Neuron (in vitro differentiated cells): ENCODE measurements around the gene MPC1.
"Not testable (repeated sequence)": the region's sequence is repeated elsewhere in the genome, so short reads cannot be mapped to it uniquely, and the experiment has no call there.

Experiments
- H2AFZ ChIP-seq: one replicate; pipeline ENCODE4 v1.6.1; 2013; ENCODE audit warnings: low read depth, mild to moderate bottlenecking, inconsistent platforms, low read length, moderate library complexity
- H3K27me3 ChIP-seq: one replicate; pipeline ENCODE4 v1.6.1; 2013; ENCODE audit warnings: low read length; ENCODE audit not compliant: insufficient read depth
- H3K36me3 ChIP-seq: one replicate; pipeline ENCODE4 v1.6.1; 2013; ENCODE audit warnings: low read length; ENCODE audit not compliant: insufficient read depth
- H3K4me1 ChIP-seq: one replicate; pipeline ENCODE4 v1.6.1; 2013; ENCODE audit warnings: low read length; ENCODE audit not compliant: insufficient read depth
- H3K4me3 ChIP-seq: 2 replicates; pipeline ENCODE4 v1.5.1; 2013; ENCODE audit warnings: mild to moderate bottlenecking, low read length, moderate library complexity
- H3K9me3 ChIP-seq: one replicate; pipeline ENCODE4 v1.6.1; 2013; ENCODE audit warnings: low read length

The MPC1 gene

GRCh38 chr6:166400181-166400580 is 17.4 kb upstream of the MPC1 start:
- H3K27me3 ChIP-seq = no peaks in the 10 kb centered on the region
- no peak overlapping the region for H3K4me3 ChIP-seq
- H3K36me3 ChIP-seq = no peaks in the 10 kb centered on the region
- H3K9me3 ChIP-seq = no peaks in the 10 kb centered on the region
- H2AFZ ChIP-seq = no peak overlapping the region
- no peaks in the 10 kb centered on the region for H3K4me1 ChIP-seq

- no peak overlapping the region for H2AFZ ChIP-seq
- H3K9me3 ChIP-seq = no peaks in the 10 kb centered on the region
- no peaks in the 10 kb centered on the region for H3K4me1 ChIP-seq
- H3K27me3 ChIP-seq = no peaks in the 10 kb centered on the region
- no peaks in the 10 kb centered on the region for H3K36me3 ChIP-seq
- H3K4me3 ChIP-seq = no peak overlapping the region
These were observed 15.6 kb upstream of the MPC1 start for GRCh38 chr6:166398348-166398747.

GRCh38 chr6:166397849-166398248 is 15.1 kb upstream of the MPC1 start:
- Histone ChIP-seq H2AFZ (no peak overlapping the region), H3K4me1 (no peaks in the 10 kb centered on the region), H3K4me3 (no peak overlapping the region), H3K9me3 (no peaks in the 10 kb centered on the region), H3K27me3 (no peaks in the 10 kb centered on the region), H3K36me3 (no peaks in the 10 kb centered on the region)

- Histone ChIP-seq H3K36me3 (no peaks in the 10 kb centered on the region), H3K4me1 (no peaks in the 10 kb centered on the region), H3K27me3 (no peaks in the 10 kb centered on the region), H3K4me3 (no peak overlapping the region), H3K9me3 (no peaks in the 10 kb centered on the region), H2AFZ (no peak overlapping the region)
These were observed 13.0 kb upstream of the MPC1 start for GRCh38 chr6:166395778-166396177.

DNA sequence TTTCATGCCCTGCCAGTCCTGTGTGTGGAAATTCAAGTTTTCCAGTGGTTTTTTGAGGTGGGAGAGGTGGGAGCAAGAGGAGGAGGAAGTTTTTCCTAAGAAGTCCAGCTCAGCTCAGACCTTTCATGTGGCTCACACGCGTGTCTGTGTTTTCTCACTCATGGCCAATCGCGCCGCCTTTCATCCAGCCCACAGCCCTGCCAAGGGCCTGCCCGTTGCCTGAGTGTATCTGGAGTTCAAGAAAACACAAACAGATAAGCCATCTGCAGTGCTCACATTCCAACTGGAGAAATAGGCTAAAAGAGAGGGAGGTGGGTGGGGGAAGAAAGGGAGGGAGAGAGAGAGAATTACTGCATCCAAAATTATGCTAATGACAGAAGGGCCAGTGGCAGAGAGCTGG is 12.6 kb upstream of the MPC1 start:
- Histone ChIP-seq H3K27me3 (no peaks in the 10 kb centered on the region), H3K9me3 (no peaks in the 10 kb centered on the region), H3K4me1 (no peaks in the 10 kb centered on the region), H3K36me3 (no peaks in the 10 kb centered on the region), H3K4me3 (no peak overlapping the region), H2AFZ (no peak overlapping the region)

DNA sequence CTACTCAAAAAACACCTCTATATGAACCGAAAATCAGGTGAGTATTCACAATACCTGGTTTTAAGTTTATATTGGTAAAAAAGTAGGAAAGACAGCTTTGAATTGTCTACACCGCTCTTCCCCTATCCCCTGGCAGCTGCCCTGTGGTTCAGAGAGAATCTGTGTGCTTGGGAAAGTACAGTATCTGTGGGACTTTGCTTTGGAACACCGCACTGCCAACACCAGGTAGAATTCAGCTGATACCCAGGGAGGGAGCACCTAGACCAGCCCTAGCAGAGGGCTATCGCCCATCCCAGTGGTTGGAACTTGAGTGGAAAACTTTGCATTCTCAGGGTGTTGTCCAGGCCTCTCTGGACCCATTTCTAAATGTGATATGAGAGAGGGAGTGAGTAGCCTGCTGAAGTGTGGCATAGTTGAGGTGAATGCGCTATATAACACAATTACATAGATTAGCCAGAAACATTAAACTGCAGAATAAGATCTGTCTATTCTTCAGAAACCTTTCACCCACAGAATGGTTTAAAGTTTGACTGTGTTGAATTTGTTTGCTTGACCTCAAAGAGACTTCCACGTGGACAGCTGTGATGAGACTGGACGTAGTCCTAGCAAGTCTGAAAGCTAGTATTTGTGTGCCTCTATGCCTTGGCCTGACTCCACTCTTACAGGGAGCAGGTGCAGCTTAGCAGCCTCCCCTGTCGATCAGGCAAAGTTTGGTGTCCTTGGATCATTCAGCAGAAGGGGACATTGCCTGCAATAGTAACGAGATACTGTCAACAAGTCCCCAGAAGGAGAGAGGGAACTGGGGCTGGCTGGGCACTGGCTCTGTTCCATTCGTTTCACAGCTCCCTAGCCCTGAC is 11.5 kb upstream of the MPC1 start:
- H2AFZ ChIP-seq = no peak overlapping the region
- H3K4me1 ChIP-seq = no peaks in the 10 kb centered on the region
- H3K36me3 ChIP-seq = no peaks in the 10 kb centered on the region
- no peak overlapping the region for H3K4me3 ChIP-seq
- no peaks in the 10 kb centered on the region for H3K27me3 ChIP-seq
- no peaks in the 10 kb centered on the region for H3K9me3 ChIP-seq

- Histone ChIP-seq H2AFZ (no peak overlapping the region), H3K27me3 (no peaks in the 10 kb centered on the region), H3K4me3 (no peak overlapping the region), H3K4me1 (no peaks in the 10 kb centered on the region), H3K36me3 (no peaks in the 10 kb centered on the region), H3K9me3 (no peaks in the 10 kb centered on the region)
These were observed 10.7 kb upstream of the MPC1 start for GRCh38 chr6:166393535-166393823.

DNA sequence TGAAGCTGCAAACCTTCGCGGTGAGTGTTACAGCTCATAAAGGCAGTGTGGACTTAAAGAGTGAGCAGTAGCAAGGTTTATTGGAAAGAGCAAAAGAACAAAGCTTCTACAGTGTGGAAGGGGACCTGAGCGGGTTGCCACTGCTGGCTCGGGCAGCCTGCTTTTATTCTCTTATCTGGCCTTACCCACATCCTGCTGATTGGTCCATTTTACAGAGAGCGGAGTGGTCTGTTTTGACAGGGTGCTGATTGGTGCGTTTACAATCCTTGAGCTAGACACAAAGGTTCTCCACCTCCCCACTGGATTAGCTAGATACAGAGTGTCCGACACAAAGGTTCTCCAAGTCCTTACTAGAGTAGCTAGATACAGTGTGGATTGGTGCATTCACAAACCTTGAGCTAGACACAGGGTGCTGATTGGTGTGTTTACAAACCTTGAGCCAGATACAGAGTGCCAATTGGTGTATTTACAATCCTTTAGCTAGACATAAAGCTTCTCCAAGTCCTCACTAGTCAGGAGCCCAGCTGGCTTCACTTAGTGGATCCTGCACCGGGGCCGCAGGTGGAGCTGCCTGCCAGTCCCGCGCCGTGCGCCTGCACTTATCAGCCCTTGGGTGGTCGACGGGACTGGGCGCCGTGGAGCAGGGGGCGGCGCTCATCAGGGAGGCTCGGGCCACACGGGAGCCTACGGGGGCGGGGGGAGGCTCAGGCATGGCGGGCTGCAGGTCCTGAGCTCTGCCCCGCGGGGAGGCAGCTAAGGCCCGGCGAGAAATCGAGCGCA is 10.2 kb upstream of the MPC1 start:
- H3K4me3 ChIP-seq, H3K36me3 ChIP-seq, H3K4me1 ChIP-seq, H3K9me3 ChIP-seq, H2AFZ ChIP-seq, H3K27me3 ChIP-seq: not testable (repeated sequence)

DNA sequence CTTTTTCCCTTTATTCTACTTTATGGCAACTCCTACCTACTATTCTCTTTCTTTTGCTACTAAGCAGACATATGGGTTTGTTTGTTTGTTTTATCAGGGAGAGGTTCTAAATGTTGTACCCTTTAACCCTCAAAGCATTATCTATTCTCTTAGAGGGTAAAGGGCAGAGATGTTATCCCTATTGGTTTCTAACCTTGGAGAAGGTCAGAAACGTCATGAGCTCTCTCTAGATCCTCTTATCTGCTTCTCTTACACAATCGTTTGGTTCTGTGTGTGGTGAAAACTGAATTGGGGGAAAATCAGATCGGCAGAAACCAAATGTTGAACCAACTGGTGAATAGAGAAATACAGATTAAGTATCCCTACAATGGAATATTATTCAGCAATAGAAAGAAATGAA is 6.4 kb upstream of the MPC1 start:
- no peaks in the 10 kb centered on the region for H3K27me3 ChIP-seq
- H3K4me3 ChIP-seq = no peak overlapping the region
- H3K4me1 ChIP-seq = no peaks in the 10 kb centered on the region
- H3K36me3 ChIP-seq = no peaks in the 10 kb centered on the region
- H3K9me3 ChIP-seq = no peaks in the 10 kb centered on the region
- no peak overlapping the region for H2AFZ ChIP-seq

DNA sequence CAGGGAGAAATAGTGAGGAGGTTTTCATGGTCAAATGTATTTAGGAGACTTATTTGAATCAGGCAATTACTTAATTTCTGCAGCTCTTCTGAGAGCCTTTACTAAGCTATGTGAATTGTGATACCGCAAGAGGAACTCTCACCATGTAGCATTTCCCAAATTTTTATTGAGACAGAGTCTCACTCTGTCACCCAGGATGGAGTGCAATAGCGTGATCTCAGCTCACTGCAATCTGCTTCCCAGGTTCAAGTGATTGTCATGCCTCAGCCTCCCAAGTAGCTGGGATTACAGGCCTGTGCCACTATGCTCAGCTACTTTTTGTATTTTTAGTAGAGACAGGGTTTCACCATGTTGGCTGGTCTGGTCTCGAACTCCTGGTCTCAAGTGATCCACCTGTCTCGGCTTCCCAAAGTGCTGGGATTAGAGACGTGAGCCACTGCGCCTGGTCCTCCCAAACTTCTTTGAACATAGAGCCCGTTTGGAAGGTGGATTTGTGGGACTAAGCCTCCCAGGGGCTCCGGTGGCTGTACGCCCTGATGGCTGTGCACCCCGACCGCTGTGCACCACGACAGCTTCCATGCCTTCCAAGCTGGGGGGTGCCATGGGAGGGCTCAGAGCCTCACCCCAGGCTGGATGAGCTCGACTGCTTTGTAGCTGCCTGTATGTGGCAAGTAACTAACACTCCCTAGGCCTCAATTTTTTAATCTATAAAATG is 5.7 kb upstream of the MPC1 start:
- no peaks in the 10 kb centered on the region for H3K36me3 ChIP-seq
- peaks cover 3% of the 10 kb centered on the region for H3K4me1 ChIP-seq
- H2AFZ ChIP-seq = no peak overlapping the region
- no peak overlapping the region for H3K4me3 ChIP-seq
- H3K27me3 ChIP-seq = no peaks in the 10 kb centered on the region
- H3K9me3 ChIP-seq = no peaks in the 10 kb centered on the region

- no peaks in the 10 kb centered on the region for H3K27me3 ChIP-seq
- no peak overlapping the region for H2AFZ ChIP-seq
- peaks cover 3% of the 10 kb centered on the region for H3K4me1 ChIP-seq
- no peaks in the 10 kb centered on the region for H3K36me3 ChIP-seq
- H3K4me3 ChIP-seq = no peak overlapping the region
- no peaks in the 10 kb centered on the region for H3K9me3 ChIP-seq
These were observed 5.0 kb upstream of the MPC1 start for GRCh38 chr6:166387642-166388289.

DNA sequence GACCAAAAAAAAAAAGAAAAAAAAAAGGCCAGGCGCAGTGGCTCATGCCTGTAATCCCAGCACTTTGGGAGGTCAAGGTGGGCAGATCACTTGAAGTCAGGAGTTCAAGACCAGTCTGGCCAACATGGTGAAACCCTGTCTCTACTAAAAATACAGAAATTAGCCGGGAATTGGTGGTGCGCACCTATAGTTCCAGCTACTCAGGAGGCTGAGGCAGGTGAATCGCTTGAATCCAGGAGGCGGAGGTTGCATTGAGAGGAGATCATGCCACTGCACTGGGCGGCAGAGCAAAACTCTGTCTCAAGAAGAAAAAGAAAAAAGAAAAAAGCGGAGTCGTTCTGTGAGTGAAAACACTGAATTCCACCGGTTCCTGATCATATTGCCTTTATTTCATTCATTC is 4.4 kb upstream of the MPC1 start:
- not testable (repeated sequence) for H3K27me3 ChIP-seq, H3K9me3 ChIP-seq, H3K4me1 ChIP-seq, H3K4me3 ChIP-seq, H3K36me3 ChIP-seq, H2AFZ ChIP-seq

- Histone ChIP-seq H3K4me3 (no peak overlapping the region), H2AFZ (no peak overlapping the region), H3K27me3 (no peaks in the 10 kb centered on the region), H3K9me3 (no peaks in the 10 kb centered on the region), H3K4me1 (peaks cover 10% of the 10 kb centered on the region), H3K36me3 (no peaks in the 10 kb centered on the region)
These were observed 3.4 kb upstream of the MPC1 start for GRCh38 chr6:166386111-166386510.
